Stimulated activated naive CD8-positive, alpha-beta T cell treated with anti-CD3 and anti-CD28 coated beads, Interleukin-15, Interleukin-2, amounts not matched to agents 100 ng/mL and 50 ng/mL, for 24 hours (primary cell): ENCODE results near the gene ATG4A.

Experiments
- H3K27ac Mint-ChIP-seq: one replicate; pipeline ENCODE4 v1.8.0; 2021; ENCODE audit warnings: mild to moderate bottlenecking, mixed read lengths
- H3K27me3 Mint-ChIP-seq: one replicate; pipeline ENCODE4 v1.8.0; 2021; ENCODE audit warnings: mixed read lengths
- H3K36me3 Mint-ChIP-seq: one replicate; pipeline ENCODE4 v1.8.0; 2021; ENCODE audit warnings: low read depth, mixed read lengths
- H3K4me1 Mint-ChIP-seq: one replicate; pipeline ENCODE4 v1.8.0; 2021; ENCODE audit warnings: low read depth, mixed read lengths
- H3K4me3 Mint-ChIP-seq: one replicate; pipeline ENCODE4 v1.8.0; 2021; ENCODE audit warnings: mild to moderate bottlenecking, mixed read lengths
- H3K9me3 Mint-ChIP-seq: one replicate; pipeline ENCODE4 v1.8.0; 2021; ENCODE audit warnings: mixed read lengths

Gene ATG4A

DNA sequence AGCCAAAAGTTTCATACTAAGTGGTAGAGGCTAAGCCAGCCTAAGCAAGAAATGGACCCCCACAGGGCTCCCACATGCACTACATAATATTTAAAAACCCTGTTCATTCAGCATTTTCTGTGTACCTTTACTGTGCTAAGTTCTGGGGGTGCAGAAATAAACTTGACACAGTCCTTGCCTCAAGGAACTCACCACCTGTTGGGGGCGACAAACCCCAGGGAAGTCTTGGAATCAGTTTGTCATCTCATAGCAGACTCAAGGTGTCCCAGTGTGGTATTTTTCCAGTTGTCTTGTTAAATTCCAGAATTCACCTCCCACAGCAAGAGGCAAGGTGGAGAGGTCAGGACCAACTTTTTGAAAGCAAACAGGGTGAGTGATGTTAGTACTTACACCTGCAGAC, 43.1 kb downstream of the ATG4A start:
- no peak overlapping the region for H3K4me3 Mint-ChIP-seq
- no peaks in the 10 kb centered on the region for H3K9me3 Mint-ChIP-seq
- no peaks in the 10 kb centered on the region for H3K27me3 Mint-ChIP-seq
- H3K4me1 Mint-ChIP-seq = no peaks in the 10 kb centered on the region
- H3K36me3 Mint-ChIP-seq = peaks cover 35% of the 10 kb centered on the region
- no peak overlapping the region for H3K27ac Mint-ChIP-seq

DNA sequence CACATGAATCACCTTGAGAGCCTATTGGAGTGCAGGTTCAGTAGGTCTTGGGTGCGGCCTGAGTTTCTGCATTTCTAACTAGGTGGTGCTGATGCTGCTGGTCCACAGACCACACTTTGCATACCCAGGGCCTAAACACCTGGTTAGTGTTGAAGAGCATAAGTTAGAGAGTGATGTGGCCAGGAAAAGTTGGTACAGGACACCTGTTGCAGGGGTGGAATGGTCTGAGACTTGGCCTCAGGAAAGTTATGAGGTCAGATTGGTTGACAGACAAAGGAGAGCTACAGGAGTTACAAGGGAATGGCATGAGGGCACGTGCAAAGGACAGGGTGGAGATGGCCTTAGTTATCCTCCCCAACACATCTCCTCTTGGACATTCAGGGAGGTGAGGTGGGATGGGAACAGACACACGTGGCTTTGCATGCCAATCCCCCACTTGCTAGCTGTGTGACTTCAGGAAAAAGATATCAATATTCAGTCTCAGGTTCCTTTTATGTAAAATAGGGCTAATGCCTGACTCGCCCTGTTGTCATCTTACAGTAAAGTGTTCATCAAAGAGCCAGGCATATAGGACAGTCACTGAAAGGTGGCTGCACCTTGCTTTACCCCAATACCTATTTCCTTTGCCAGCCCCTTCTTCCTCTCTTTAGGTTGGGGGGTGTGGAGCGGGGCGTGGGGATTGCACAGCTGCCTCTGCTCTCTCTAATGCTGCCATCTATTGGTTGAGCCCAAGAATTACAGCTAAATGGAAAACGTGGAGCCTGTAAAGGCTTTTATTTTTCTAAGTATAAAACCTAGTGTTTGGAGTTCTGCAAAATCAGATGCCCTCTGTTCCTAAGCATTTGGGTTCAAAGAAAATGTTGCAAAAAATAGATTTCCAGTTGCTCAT, 47.5 kb downstream of the ATG4A start:
- peaks cover 26% of the 10 kb centered on the region for H3K36me3 Mint-ChIP-seq
- no peak overlapping the region for H3K27ac Mint-ChIP-seq
- H3K9me3 Mint-ChIP-seq = no peaks in the 10 kb centered on the region
- H3K27me3 Mint-ChIP-seq = no peaks in the 10 kb centered on the region
- H3K4me3 Mint-ChIP-seq = no peak overlapping the region
- no peaks in the 10 kb centered on the region for H3K4me1 Mint-ChIP-seq

DNA sequence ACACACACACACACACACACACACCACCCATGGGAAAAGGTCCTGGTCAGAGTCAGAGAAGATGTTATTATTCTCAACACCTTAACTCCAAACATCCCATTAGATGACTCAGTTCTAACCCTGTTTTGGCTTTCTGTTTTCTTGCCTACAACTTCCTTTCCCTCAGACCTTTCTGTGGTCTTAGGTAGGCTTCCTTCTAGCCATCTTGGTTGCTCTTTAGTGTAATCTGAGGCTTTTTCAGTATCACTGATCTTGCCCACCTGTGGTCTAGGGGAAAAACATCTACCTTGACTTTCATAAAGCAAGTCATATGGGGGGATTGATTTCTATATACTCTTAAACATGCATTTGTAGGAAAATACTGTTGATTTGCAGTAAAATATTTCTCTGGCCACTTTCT, 56.9 kb downstream of the ATG4A start:
- Mint-ChIP-seq H3K9me3 (no peaks in the 10 kb centered on the region), H3K4me3 (no peak overlapping the region), H3K27ac (peak overlapping the region; percentile 4), H3K27me3 (no peaks in the 10 kb centered on the region), H3K4me1 (peaks cover 11% of the 10 kb centered on the region), H3K36me3 (peaks cover 27% of the 10 kb centered on the region)

DNA sequence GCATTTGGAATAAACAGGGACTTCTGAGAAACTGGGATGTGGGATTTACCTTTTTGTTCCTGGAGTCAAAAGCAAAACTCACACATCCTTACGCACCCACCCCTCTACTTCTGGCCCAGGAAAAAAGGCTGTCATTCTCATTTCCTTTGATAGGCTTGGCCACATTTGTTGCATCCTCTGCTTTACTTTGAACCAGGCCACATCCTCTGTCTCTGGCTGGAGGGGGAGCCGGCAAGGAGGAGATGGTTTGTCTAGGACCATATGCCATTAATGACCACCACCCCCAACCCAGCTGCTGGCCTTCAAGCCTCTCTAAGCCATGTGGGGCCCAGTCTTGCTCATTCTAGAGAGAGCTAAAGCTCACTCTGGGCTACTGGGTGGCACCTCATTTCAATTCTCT, 64.5 kb downstream of the ATG4A start:
- Mint-ChIP-seq H3K27ac (no peak overlapping the region), H3K27me3 (no peaks in the 10 kb centered on the region), H3K4me1 (no peaks in the 10 kb centered on the region)

DNA sequence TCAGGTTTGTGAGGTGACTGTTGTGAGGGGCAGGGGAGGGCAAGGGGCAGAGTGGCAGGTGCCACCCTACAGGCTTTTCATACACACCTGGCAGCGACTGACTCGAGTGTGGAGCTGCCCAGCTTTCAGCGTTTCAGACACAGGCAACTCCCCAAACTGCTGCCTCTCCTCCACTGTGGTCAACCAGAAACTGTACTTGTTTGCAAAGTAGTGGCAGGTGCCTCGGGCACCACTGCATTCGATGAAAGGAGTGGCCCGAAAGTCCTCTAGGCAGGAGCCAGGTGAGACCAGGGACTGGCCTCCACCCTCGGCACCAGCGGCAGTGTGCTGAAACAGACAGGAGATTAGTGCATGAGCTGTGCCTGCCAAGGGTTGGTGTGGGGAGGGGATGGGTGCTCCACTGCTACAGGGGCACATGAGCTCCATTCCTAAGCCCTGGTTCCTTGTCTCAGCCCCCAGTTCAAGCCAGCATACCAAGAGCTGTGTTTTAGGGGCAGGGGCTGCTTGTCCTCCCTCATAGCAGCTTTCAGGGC, 65.4 kb downstream of the ATG4A start:
- no peaks in the 10 kb centered on the region for H3K9me3 Mint-ChIP-seq
- H3K4me3 Mint-ChIP-seq = no peak overlapping the region
- H3K27ac Mint-ChIP-seq = no peak overlapping the region
- no peaks in the 10 kb centered on the region for H3K27me3 Mint-ChIP-seq
- peaks cover 11% of the 10 kb centered on the region for H3K36me3 Mint-ChIP-seq
- H3K4me1 Mint-ChIP-seq = no peaks in the 10 kb centered on the region

More for the DNA sequence above, 64.5 kb downstream of the ATG4A start:
- H3K4me3 Mint-ChIP-seq = no peak overlapping the region
- peaks cover 14% of the 10 kb centered on the region for H3K36me3 Mint-ChIP-seq
- H3K9me3 Mint-ChIP-seq = no peaks in the 10 kb centered on the region

DNA sequence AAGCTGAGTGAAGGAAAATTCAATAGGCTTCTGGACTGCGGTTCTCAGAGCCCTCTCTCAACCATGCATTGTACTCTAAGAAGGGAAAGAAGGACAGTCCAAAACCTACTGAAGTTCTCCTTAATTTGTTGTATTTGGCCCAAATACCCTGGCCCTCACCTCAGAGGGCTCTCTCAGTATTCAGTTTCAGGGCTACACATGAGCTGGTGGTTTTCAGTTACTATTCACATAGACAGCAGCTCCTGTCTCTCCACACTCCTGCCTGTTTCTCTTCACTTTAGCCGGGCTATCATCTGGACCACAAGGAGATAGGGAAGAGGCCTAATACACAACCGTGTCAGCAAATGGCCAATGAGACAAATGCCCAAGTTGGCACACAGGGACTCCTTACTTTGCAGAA, 66.0 kb downstream of the ATG4A start:
- Mint-ChIP-seq H3K27me3 (no peaks in the 10 kb centered on the region), H3K36me3 (peaks cover 11% of the 10 kb centered on the region), H3K9me3 (no peaks in the 10 kb centered on the region), H3K4me1 (no peaks in the 10 kb centered on the region), H3K4me3 (no peak overlapping the region), H3K27ac (no peak overlapping the region)

DNA sequence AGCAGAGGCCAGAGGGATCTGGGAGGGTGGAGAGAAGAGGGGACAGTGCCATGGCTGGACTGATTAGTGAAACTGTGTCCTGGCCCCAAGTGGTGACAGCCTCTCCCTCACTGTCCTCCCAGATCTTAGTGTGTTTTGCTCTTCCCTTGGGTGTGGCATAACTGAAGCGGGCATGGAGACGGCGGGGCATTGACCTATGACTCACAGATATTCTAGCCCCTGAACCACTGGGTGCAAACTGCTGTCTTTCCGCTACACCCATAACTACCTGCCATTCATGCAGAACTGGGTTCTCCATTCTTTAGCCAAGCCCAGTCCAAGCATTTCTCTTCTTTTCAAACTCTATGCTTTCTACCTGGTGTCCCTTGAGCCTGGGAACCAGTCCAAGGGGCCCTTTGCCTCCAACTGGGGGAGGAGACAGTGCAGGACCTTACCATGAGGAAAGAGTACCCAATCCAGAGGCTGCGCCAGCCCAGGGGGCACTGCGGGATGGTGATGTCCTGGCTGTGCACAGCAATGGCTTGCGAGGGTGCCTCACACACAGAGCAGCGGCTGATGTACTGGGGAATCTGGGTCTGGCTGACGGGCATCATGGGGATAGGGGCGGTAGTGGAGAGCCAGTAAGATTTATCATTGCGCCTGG, 67.6 kb downstream of the ATG4A start:
- Mint-ChIP-seq H3K27ac (no peak overlapping the region), H3K36me3 (peaks cover 1% of the 10 kb centered on the region), H3K4me3 (no peak overlapping the region), H3K9me3 (no peaks in the 10 kb centered on the region), H3K4me1 (no peaks in the 10 kb centered on the region), H3K27me3 (no peaks in the 10 kb centered on the region)

DNA sequence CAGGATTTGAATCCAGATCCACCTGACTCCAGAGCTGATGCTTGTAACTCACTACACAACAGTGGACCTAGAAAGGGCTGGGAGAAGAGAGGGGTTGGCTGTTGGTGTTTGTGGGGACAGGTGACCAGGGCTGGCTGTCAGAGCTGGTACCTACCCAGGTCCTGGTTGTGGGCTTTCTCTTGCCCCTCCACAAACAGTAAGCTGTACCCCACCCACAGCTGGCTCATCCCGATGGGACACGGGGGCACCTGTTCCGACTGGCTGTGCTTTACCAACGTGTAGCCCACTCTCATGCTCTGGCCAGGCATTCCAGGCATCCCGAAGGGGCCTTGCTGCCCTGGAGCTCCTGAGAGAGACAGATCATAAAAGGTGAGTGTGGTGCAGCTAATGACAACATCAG, 68.7 kb downstream of the ATG4A start:
- no peak overlapping the region for H3K4me3 Mint-ChIP-seq
- no peak overlapping the region for H3K27ac Mint-ChIP-seq
- H3K36me3 Mint-ChIP-seq = no peaks in the 10 kb centered on the region
- no peaks in the 10 kb centered on the region for H3K4me1 Mint-ChIP-seq
- no peaks in the 10 kb centered on the region for H3K9me3 Mint-ChIP-seq
- H3K27me3 Mint-ChIP-seq = no peaks in the 10 kb centered on the region

DNA sequence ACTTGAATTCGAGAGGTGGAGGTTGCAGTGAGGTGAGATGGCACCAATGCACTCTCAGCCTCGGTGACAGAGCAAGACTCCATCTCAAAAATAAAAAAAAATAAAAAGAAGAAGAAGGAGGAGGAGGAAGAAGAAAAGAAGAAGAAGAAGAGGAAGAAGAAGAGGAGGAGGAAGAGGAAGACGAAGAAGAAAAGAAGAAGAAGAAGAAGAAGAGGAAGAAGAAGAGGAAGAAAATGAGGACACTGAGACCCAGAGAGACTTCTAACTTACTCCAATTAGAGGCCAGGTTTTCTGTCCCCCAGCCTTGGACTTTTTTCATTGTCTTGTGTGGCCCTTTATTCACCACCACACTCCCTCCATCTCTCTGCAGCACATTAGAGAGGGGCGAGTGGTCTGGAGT, 70.7 kb downstream of the ATG4A start:
- H3K27ac Mint-ChIP-seq = no peak overlapping the region
- no peaks in the 10 kb centered on the region for H3K9me3 Mint-ChIP-seq
- no peaks in the 10 kb centered on the region for H3K27me3 Mint-ChIP-seq
- H3K4me1 Mint-ChIP-seq = no peaks in the 10 kb centered on the region
- H3K36me3 Mint-ChIP-seq = no peaks in the 10 kb centered on the region
- no peak overlapping the region for H3K4me3 Mint-ChIP-seq

DNA sequence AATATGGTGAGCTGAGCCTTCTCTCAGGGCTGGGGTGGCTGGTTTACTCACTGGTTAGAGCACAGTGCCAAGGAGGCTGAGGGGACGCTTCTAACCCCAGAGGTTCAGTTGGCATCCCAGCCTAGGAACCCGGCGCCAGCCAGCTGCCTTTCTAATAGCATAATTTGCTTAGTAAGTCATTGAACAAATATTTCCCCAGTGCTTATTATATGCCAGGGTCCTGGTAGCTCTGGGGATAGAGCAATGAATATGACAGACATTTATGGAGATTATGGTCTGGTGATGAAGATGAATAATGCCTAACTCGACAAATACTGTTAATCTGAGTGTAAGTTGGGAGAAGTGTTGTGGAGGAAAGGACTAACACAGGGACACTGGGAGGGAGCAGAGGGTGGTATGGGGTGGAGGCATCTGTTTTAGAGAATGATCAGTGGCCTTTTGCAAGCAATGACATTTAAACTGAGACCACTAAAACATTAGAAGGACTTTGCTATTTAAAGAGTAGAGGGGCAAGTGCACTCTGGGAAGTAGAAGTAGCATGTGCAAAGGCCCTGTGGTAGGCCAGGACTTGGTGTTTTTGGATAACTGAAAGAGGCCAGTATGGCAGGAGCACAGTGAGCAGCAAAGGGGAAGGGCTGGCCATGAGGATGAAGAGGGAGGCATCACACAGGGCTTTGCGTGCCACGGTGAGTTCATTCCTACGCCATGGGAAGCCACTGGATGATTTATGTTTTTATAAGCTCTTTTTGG, 71.9 kb downstream of the ATG4A start:
- no peak overlapping the region for H3K4me3 Mint-ChIP-seq
- no peaks in the 10 kb centered on the region for H3K9me3 Mint-ChIP-seq
- no peaks in the 10 kb centered on the region for H3K36me3 Mint-ChIP-seq
- no peaks in the 10 kb centered on the region for H3K27me3 Mint-ChIP-seq
- H3K27ac Mint-ChIP-seq = no peak overlapping the region
- H3K4me1 Mint-ChIP-seq = no peaks in the 10 kb centered on the region

DNA sequence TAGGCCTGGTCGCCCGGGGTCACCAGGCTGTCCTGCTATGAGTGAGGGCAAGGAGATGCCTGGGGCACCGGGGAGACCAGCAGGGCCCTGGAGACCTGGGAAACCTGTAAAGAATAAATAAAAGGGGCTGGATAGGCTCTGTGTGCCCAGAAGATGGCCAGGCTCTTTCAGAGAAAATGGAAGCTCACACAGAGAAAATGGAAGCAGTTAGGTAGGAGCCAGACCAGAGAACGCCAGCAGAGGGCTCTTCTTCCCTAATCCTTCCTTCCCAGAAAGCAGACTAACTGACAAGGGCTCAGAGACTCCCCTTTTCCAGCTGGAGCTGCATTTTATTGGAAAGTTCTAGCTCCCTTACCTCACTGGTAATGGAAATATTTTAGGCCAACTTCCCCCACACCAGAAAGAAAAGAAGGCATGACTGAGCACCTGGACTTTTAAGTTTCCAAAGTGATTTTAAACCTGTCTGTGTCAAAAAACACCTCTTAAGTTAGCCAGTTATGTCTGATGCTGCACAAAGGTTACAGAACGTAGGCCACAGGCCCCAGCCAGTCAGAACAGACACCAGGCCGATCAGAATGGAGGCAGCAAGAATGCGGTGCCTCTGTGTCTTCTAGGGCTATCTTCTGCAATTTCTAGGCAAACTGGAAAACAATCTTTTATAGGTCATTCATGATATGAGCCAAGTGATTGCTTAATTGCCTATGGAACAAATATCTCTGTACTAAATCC, 74.0 kb downstream of the ATG4A start:
- Mint-ChIP-seq H3K27ac (no peak overlapping the region), H3K36me3 (no peaks in the 10 kb centered on the region), H3K27me3 (no peaks in the 10 kb centered on the region), H3K9me3 (no peaks in the 10 kb centered on the region), H3K4me3 (no peak overlapping the region), H3K4me1 (no peaks in the 10 kb centered on the region)

DNA sequence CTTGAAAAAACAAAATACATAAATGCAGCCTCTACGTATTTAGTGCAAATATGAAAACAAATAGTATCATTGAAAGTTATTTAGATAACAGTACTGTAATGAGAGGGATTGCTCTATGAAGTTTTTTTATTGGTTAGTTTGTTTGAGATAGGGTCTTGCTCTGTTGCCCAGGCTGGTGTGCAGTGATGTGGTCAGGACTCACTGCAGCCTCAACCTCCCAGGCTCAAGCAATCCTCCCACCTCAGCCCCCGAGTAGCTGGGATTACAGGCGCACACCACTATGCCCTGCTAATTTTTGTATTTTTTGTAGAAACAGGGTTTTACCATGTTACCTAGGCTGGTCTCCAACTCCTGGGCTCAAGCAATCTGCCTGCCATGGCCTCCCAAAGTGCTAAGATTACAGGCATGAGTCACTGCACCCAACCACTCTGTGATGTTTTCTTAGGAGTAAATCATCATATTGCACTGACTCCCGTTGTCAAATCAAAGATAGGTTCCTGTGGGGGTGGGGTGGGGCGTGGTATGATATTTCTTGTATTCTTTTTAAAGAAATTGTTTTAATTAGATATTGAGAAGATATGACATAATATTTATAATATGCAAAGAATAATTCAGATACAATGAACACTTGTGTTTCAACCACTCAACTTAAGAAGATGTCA, 75.8 kb downstream of the ATG4A start:
- Mint-ChIP-seq H3K27me3 (no peaks in the 10 kb centered on the region), H3K36me3 (no peaks in the 10 kb centered on the region), H3K4me1 (no peaks in the 10 kb centered on the region), H3K4me3 (no peak overlapping the region), H3K27ac (no peak overlapping the region), H3K9me3 (no peaks in the 10 kb centered on the region)

DNA sequence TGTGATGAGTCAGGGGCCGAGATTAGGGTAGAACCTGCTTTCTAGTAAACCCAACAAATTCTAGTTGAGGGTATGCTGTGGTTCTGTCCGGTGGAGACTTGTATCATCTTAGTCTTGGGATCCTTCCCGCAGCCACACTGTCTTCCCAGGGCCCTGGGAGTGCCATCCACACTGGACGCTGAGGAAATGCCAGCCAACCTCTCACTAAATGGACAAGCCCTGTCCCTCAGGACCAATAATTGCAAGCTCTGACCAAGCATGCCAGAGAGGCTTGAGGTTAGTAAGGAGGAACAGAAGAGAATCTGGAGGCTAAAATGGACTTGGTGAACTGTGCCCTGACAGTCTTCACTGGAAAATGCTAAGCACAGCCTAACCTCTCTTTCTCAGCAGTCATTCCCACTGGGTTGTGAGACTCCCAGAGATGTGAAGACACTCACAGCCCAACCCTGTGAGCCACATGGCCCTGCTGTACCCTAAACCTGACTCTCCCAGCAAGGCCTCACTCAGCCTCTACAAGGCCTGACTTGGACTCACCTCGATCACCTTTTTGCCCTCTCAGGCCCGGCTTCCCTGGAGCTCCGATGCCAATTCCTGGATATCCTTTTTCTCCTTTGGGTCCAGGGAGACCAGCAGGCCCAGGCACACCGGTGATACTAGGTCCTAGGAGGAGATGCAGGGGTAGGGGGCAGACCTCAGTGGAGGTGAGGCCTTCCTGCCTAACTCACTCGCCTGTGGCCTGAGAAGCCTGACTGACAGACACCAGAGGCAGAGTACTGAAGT, 77.6 kb downstream of the ATG4A start:
- H3K4me3 Mint-ChIP-seq = no peak overlapping the region
- H3K9me3 Mint-ChIP-seq = no peaks in the 10 kb centered on the region
- H3K36me3 Mint-ChIP-seq = no peaks in the 10 kb centered on the region
- no peaks in the 10 kb centered on the region for H3K4me1 Mint-ChIP-seq
- no peaks in the 10 kb centered on the region for H3K27me3 Mint-ChIP-seq
- no peak overlapping the region for H3K27ac Mint-ChIP-seq
